ENCODE data around the gene CRADD.

The CRADD gene

DNA sequence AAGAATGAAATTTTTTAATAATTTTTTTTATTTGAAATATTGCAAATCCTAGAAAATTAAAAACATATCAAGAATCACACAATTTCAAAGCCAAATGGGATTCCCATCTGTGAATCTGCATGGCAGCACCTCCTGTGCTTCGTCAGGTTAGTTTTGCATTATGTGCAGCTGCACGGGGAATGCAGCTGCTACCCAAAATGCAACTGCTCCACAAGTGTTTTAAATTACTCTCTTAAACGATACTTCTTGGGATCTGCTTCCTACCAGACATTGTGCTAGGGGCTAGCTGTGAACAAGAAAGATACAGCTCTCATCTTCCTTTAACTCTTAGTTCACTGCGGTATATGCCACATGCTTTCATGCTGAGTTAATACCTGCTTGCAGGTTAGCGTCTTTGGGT lies 154.2 kb downstream of the CRADD start:
- H3K9ac ChIP-seq, result no peak overlapping the region
- no peaks in the 10 kb centered on the region for H3K9me3 ChIP-seq (replicated peaks in 1 of 11)
- H3K27ac ChIP-seq, result no peak overlapping the region
- no peaks in the 10 kb centered on the region for H3K27me3 ChIP-seq
- H4K20me1 ChIP-seq, result no peaks in the 10 kb centered on the region
- H3K4me2 ChIP-seq, result no peak overlapping the region
- TF ChIP-seq Cebpa-rat (IDR thresholded peaks at IDR 0.05), result no peak
- H3K4me3 ChIP-seq, result no peak overlapping the region
- H3K36me3 ChIP-seq, result no peaks in the 10 kb centered on the region
- H3K4me1 ChIP-seq, result peaks cover 0 to 20% (median 15%) of the 10 kb centered on the region in 10 experiments; a peak in 17 of 20 replicates

- Histone ChIP-seq H4K20me1 (no peaks in the 10 kb centered on the region), H3K4me3 (no peak overlapping the region), H3K9ac (no peak overlapping the region), H3K4me1 (peaks cover 0 to 20% (median 15%) of the 10 kb centered on the region in 10 experiments; a peak in 17 of 20 replicates), H3K9me3 (replicated peaks in 1 of 11) (no peaks in the 10 kb centered on the region), H3K27me3 (no peaks in the 10 kb centered on the region), H3K27ac (no peak overlapping the region), H3K36me3 (no peaks in the 10 kb centered on the region), H3K4me2 (no peak overlapping the region)
- no peak for TF ChIP-seq Cebpa-rat (IDR thresholded peaks at IDR 0.05)
These were observed 155.0 kb downstream of the CRADD start for GRCh38 chr12:93832131-93832530.

DNA sequence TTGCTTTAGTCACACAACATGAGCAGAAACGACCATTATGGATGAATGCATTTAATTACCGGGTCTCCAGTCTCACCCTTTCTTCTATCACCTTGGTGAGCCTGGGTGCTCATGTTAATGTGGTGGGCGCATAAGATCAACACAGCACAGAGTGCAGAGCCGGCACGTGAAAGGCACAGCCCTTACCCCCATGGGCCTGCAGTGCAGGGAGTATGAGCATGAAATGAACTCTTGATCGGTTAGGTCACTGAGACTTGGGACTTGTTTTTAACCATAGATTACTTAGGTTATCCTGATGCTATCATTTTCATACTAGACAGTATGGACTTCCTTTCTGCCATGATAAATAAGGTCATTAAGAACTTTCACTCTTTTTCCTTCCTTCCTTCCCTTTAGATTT lies 156.8 kb downstream of the CRADD start:
- Histone ChIP-seq H3K27me3 (no peaks in the 10 kb centered on the region), H3K9me3 (replicated peaks in 1 of 11) (no peaks in the 10 kb centered on the region), H3K4me3 (no peak overlapping the region), H3K36me3 (no peaks in the 10 kb centered on the region), H3K9ac (no peak overlapping the region), H3K4me1 (peaks cover 0 to 18% (median 12%) of the 10 kb centered on the region in 10 experiments; a peak in 17 of 20 replicates), H3K27ac (no peak overlapping the region), H3K4me2 (no peak overlapping the region), H4K20me1 (no peaks in the 10 kb centered on the region)
- no peak for TF ChIP-seq Cebpa-rat (IDR thresholded peaks at IDR 0.05)

- no peaks in the 10 kb centered on the region for H3K36me3 ChIP-seq
- H3K4me2 ChIP-seq, result no peak overlapping the region
- H3K4me1 ChIP-seq, result peaks cover 0 to 6% (median 3%) of the 10 kb centered on the region in 10 experiments; a peak in 6 of 20 replicates
- H4K20me1 ChIP-seq, result no peaks in the 10 kb centered on the region
- TF ChIP-seq Cebpa-rat (IDR thresholded peaks at IDR 0.05), result no peak
- H3K4me3 ChIP-seq, result no peak overlapping the region
- H3K9me3 ChIP-seq (replicated peaks in 1 of 11), result no peaks in the 10 kb centered on the region
- H3K27me3 ChIP-seq, result no peaks in the 10 kb centered on the region
- no peak overlapping the region for H3K9ac ChIP-seq
- no peak overlapping the region for H3K27ac ChIP-seq
These were observed 159.6 kb downstream of the CRADD start for GRCh38 chr12:93836620-93837260.

DNA sequence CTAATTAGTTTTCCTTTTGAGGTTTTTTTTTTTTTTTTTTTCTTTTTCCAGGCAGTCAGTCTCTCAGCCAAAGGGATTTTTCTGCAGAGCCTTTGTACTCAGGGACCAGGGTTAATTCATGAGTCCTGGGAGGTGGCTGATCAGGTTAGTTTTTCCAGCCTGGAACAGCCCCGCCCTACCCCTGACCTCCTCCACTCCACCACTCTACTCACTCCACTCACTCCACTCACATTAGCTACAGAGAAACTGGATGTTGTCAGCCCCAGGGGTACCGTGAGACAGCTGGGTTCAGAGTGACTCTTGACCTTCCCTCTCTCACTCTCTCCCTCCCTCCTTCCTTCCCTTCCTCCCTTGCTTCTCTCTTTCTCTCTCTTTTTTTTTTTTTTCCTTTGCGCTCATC lies 161.0 kb downstream of the CRADD start:
- Histone ChIP-seq H3K4me1 (peaks cover 0 to 6% (median 1%) of the 10 kb centered on the region in 10 experiments; a peak in 5 of 20 replicates), H4K20me1 (no peaks in the 10 kb centered on the region), H3K36me3 (no peaks in the 10 kb centered on the region), H3K27ac (no peak overlapping the region), H3K4me2 (no peak overlapping the region), H3K9ac (no peak overlapping the region), H3K9me3 (replicated peaks in 1 of 11) (no peaks in the 10 kb centered on the region), H3K27me3 (no peaks in the 10 kb centered on the region), H3K4me3 (no peak overlapping the region)
- TF ChIP-seq Cebpa-rat (IDR thresholded peaks at IDR 0.05), result no peak

GRCh38 chr12:93839064-93839463 lies 161.9 kb downstream of the CRADD start:
- Histone ChIP-seq H3K4me3 (no peak overlapping the region), H3K4me1 (peaks cover 0 to 6% (median 1%) of the 10 kb centered on the region in 10 experiments; a peak in 5 of 20 replicates), H3K9me3 (replicated peaks in 1 of 11) (peaks cover 0 to 1% (median 0%) of the 10 kb centered on the region in 11 experiments; a peak in 1 of 22 replicates), H3K36me3 (no peaks in the 10 kb centered on the region), H4K20me1 (no peaks in the 10 kb centered on the region), H3K27ac (no peak overlapping the region), H3K9ac (no peak overlapping the region), H3K27me3 (no peaks in the 10 kb centered on the region), H3K4me2 (no peak overlapping the region)
- no peak for TF ChIP-seq Cebpa-rat (IDR thresholded peaks at IDR 0.05)

DNA sequence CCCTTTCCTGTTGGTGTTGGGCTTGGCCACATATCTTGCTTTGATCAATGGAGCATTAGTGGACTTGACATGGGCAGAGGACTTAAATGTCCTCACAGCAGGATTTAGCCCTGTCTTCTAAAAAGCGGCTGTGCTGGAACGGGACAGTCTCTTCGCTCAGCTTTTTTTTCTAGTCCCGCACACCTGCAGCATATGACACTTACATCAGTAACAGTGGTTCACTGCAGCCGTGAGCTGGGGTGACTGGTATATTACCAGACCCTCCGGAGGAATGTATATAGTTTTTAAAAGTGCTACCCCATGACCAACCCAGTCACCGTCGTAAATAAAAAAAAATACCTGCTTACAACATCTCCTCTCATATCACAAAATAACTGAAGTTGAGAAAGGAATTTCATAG lies 164.5 kb downstream of the CRADD start:
- Histone ChIP-seq H3K4me2 (peak overlapping the region in 2 of 11 experiments; percentile 2 to 37; a peak in 2 of 22 replicates), H3K9me3 (replicated peaks in 1 of 11) (peaks cover 0 to 21% (median 12%) of the 10 kb centered on the region in 11 experiments; a peak in 11 of 22 replicates), H3K27me3 (no peaks in the 10 kb centered on the region), H3K4me1 (peaks cover 7 to 16% (median 10%) of the 10 kb centered on the region in 10 experiments), H3K36me3 (0 out of 22 replicates have a peak, but pooled peaks cover 0 to 4% (median 0%) of the 10 kb centered on the region in 11 experiments), H3K9ac (no peak overlapping the region), H3K27ac (no peak overlapping the region), H4K20me1 (no peaks in the 10 kb centered on the region), H3K4me3 (no peak overlapping the region)
- TF ChIP-seq Cebpa-rat (IDR thresholded peaks at IDR 0.05), result no peak

GRCh38 chr12:93844164-93844784 lies 167.1 kb downstream of the CRADD start:
- Histone ChIP-seq H3K27ac (peak overlapping the region in 2 of 11 experiments; percentile 9 to 32; a peak in 3 of 22 replicates), H3K36me3 (0 out of 22 replicates have a peak, but pooled peaks cover 0 to 4% (median 0%) of the 10 kb centered on the region in 11 experiments), H3K4me2 (no peak overlapping the region), H3K4me1 (peaks cover 31 to 39% (median 34%) of the 10 kb centered on the region in 10 experiments), H3K9ac (no peak overlapping the region), H3K9me3 (replicated peaks in 1 of 11) (peaks cover 0 to 33% (median 20%) of the 10 kb centered on the region in 11 experiments; a peak in 17 of 22 replicates), H3K4me3 (no peak overlapping the region), H4K20me1 (no peaks in the 10 kb centered on the region), H3K27me3 (no peaks in the 10 kb centered on the region)
- no peak for TF ChIP-seq Cebpa-rat (IDR thresholded peaks at IDR 0.05)

GRCh38 chr12:93846936-93847516 lies 169.9 kb downstream of the CRADD start:
- Histone ChIP-seq H3K27ac (peak overlapping the region; percentile 67 to 92 (median 86); a peak in 21 of 22 replicates), H3K4me3 (peak overlapping the region in 1 of 10 experiments; percentile 11; a peak in 1 of 20 replicates), H3K9me3 (replicated peaks in 1 of 11) (peaks cover 5 to 40% (median 28%) of the 10 kb centered on the region in 11 experiments; a peak in 19 of 22 replicates), H3K4me1 (peaks cover 39 to 56% (median 48%) of the 10 kb centered on the region in 10 experiments), H3K27me3 (no peaks in the 10 kb centered on the region), H4K20me1 (no peaks in the 10 kb centered on the region), H3K36me3 (peaks cover 0 to 7% (median 4%) of the 10 kb centered on the region in 11 experiments; a peak in 5 of 22 replicates), H3K4me2 (peak overlapping the region; percentile 46 to 80 (median 70); a peak in 20 of 22 replicates), H3K9ac (peak overlapping the region in 9 of 11 experiments; percentile 50 to 71 (median 63); a peak in 16 of 22 replicates)
- no peak for TF ChIP-seq Cebpa-rat (IDR thresholded peaks at IDR 0.05)
